ENCODE data around the gene GRIK1.

DNA sequence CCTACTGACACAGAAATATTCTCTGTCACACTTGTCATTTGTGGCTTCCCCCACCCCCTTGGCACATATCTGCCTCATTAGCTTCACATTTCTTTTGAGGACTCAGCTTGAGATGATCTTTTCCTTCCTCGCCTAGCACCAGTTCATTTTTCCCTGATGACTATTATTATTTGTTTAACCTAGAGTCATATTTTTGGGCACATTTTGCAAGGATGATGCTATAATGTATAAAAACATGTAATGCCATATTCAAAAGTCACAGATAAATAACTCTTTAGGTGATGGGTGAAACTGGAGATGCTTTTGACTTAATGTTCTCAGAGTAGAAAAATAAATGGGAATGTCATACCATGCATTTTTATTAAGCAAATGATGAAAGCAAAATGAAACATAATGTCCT lies 438.3 kb downstream of the GRIK1 start:
- TF ChIP-seq, protein P1, sequence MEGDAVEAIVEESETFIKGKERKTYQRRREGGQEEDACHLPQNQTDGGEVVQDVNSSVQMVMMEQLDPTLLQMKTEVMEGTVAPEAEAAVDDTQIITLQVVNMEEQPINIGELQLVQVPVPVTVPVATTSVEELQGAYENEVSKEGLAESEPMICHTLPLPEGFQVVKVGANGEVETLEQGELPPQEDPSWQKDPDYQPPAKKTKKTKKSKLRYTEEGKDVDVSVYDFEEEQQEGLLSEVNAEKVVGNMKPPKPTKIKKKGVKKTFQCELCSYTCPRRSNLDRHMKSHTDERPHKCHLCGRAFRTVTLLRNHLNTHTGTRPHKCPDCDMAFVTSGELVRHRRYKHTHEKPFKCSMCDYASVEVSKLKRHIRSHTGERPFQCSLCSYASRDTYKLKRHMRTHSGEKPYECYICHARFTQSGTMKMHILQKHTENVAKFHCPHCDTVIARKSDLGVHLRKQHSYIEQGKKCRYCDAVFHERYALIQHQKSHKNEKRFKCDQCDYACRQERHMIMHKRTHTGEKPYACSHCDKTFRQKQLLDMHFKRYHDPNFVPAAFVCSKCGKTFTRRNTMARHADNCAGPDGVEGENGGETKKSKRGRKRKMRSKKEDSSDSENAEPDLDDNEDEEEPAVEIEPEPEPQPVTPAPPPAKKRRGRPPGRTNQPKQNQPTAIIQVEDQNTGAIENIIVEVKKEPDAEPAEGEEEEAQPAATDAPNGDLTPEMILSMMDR (conservative IDR thresholded peaks at IDR 0.05 in 1 of 2, IDR thresholded peaks at IDR 0.05 in 1 of 2; ENCODE audit: extremely low read depth in 1 of 2, insufficient read depth in 1 of 2, low read depth in 1 of 2, low read length in 2 of 2): no peak
- no peak for TF ChIP-seq EZH2 (IDR thresholded peaks at IDR 0.05; ENCODE audit: borderline replicate concordance, low read length)
